Activated naive CD4-positive, alpha-beta T cell treated with anti-CD3 and anti-CD28 coated beads for 36 hours (primary cell): Measurements from ENCODE around the gene ZBTB21. TPM values are rescaled to one million over a fixed set of nuclear protein-coding genes. Genes with fewer than 3 reads are reported as not detected.

Experiments
- CTCF ChIA-PET: fragments of 350-600 bp; sonication (Branson Sonifier 250); formaldehyde crosslinking; loops from one replicate; lab custom pipeline; 2021; ENCODE audit warnings: antibody characterized with exemption; lab: Charles Lee
- DNase-seq: peaks from one replicate; pipeline ENCODE4 v3.0.0-alpha.2; 2020
- H3K27ac Mint-ChIP-seq: one replicate; pipeline ENCODE4 v1.8.0; 2021; ENCODE audit warnings: mild to moderate bottlenecking, mixed read lengths
- H3K27me3 Mint-ChIP-seq: one replicate; pipeline ENCODE4 v1.8.0; 2021; ENCODE audit warnings: low read depth, mixed read lengths
- H3K36me3 Mint-ChIP-seq: one replicate; pipeline ENCODE4 v1.8.0; 2021; ENCODE audit warnings: low read depth, mixed read lengths
- H3K4me1 Mint-ChIP-seq: one replicate; pipeline ENCODE4 v1.8.0; 2021; ENCODE audit warnings: low read depth, mixed read lengths
- H3K4me3 Mint-ChIP-seq: one replicate; pipeline ENCODE4 v1.8.0; 2021; ENCODE audit warnings: mild to moderate bottlenecking, moderate library complexity, mixed read lengths
- H3K9me3 Mint-ChIP-seq: one replicate; pipeline ENCODE4 v1.8.0; 2021; ENCODE audit warnings: mixed read lengths
- intact Hi-C: fragments of 100-400 bp; cut with micrococcal nuclease; formaldehyde crosslinking; loops from one replicate; pipeline ENCODE4 v1.15.1; 2023
- total RNA-seq, 2 experiments: library from RNA; stranded (reverse); gene quantifications; one replicate each; pipeline ENCODE4 v1.2.3, GENCODE V29; 2021

The ZBTB21 gene
- total RNA-seq, 2 experiments from 2014 or later, result 27.8 to 28.0 TPM

DNA sequence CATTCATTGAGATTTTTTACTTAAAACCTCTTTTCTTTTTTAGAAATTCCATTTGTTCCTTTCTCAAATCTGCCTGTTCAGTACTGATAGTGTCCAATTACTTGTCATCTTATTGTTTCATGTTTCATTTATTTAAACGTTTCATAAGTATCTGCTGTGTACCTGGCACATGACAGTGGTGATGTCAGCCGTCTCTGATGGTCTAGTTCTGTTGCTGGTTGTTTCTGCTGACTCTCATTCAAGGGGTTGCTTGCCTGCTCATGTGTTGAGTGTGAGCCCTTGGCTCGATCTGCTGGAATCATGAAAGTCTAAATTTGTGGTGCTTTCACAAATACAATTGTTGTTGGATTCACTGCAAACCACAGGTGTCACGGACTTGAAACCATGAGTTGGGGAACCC is 30.8 kb downstream of the ZBTB21 start:
- CTCF ChIA-PET, result interaction anchor here (1.1 kb wide), 1 partner anchor 94 kb away, joined by 3 read pairs; no protein-coding TSS in a partner anchor
- H3K36me3 Mint-ChIP-seq, result no peaks in the 10 kb centered on the region
- H3K4me1 Mint-ChIP-seq, result peaks cover 6% of the 10 kb centered on the region
- H3K9me3 Mint-ChIP-seq, result peaks cover 14% of the 10 kb centered on the region
- H3K4me3 Mint-ChIP-seq, result no peak overlapping the region
- peaks cover 6% of the 10 kb centered on the region for H3K27me3 Mint-ChIP-seq
- H3K27ac Mint-ChIP-seq, result no peak overlapping the region
- intact Hi-C loops, result no loop called here
- DNase-seq, result no peak

DNA sequence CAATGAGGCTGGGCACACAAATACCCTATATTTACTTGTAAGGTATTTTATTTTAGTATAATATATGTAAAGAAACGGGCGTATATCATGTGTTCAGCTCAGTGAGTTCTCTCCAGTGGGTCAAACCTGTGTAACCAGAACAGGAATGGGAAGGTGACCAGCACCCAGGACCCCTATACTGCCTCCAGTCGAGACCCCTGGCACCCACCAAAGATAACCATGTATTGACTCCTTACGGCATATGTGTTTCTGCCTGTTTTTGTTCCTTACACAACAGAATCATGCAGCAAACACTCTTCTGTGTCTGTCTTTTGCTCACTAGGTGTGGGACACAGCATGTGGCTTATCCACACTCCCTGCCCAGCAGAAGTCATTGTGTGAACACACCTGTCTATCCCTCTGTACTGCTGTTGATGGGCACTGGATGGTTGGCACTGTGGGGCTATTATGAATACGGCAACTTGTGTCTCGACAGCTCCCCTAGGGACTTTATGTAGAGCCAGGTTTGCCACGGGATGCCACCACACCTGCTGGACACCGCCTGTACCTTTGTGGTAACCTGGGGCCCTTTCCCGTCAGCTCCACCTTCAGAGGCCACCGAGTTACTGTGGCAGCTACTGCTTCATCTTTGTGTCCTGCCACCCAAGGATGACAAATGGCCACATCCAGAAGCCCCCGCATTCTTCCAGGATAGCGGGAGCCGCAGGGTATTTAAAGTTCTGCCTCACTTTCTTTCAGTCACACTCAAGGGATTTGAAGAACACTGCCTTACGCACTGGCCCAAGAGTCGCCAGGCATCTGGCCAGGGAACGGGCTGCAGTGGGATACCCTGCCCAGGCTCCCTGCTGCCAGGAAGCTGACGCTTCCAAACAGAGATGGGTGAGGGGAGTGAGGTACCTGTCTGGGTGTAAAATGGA is 32.9 kb downstream of the ZBTB21 start:
- CTCF ChIA-PET, result interaction anchor here (1.2 kb wide), 1 partner anchor 139 kb away, joined by 4 read pairs; no protein-coding TSS in a partner anchor
- Mint-ChIP-seq H3K9me3 (peaks cover 10% of the 10 kb centered on the region), H3K27ac (no peak overlapping the region), H3K4me3 (no peak overlapping the region), H3K27me3 (peaks cover 3% of the 10 kb centered on the region), H3K36me3 (no peaks in the 10 kb centered on the region), H3K4me1 (peaks cover 12% of the 10 kb centered on the region)
- intact Hi-C loops, result no loop called here
- no peak for DNase-seq

DNA sequence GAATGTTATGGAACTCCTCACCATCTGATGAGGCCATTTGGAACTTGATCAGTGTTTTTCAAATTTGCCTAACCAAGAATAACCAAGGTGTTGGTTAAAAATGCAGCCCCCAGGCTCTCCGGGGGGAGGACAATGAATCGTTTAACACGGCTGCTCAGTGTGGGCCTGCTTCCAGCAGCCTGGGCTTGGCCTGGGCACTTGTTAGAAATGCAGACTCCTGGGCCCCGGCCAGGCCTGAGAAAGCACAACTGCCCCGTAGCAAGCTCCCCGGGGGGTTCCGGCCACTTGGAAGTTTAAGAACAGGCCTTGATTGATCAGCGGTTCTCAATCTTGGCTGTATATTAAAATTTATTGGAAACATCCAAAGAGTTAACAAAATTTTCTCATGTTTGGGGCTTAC is 33.5 kb downstream of the ZBTB21 start:
- Mint-ChIP-seq H3K27me3 (peaks cover 3% of the 10 kb centered on the region), H3K4me3 (no peak overlapping the region), H3K4me1 (peaks cover 12% of the 10 kb centered on the region), H3K9me3 (peaks cover 9% of the 10 kb centered on the region), H3K27ac (no peak overlapping the region), H3K36me3 (no peaks in the 10 kb centered on the region)
- DNase-seq, result no peak
- CTCF ChIA-PET, result interaction anchor here (1.2 kb wide), 1 partner anchor 140 kb away, joined by 4 read pairs; no protein-coding TSS in a partner anchor
- intact Hi-C loops, result no loop called here

DNA sequence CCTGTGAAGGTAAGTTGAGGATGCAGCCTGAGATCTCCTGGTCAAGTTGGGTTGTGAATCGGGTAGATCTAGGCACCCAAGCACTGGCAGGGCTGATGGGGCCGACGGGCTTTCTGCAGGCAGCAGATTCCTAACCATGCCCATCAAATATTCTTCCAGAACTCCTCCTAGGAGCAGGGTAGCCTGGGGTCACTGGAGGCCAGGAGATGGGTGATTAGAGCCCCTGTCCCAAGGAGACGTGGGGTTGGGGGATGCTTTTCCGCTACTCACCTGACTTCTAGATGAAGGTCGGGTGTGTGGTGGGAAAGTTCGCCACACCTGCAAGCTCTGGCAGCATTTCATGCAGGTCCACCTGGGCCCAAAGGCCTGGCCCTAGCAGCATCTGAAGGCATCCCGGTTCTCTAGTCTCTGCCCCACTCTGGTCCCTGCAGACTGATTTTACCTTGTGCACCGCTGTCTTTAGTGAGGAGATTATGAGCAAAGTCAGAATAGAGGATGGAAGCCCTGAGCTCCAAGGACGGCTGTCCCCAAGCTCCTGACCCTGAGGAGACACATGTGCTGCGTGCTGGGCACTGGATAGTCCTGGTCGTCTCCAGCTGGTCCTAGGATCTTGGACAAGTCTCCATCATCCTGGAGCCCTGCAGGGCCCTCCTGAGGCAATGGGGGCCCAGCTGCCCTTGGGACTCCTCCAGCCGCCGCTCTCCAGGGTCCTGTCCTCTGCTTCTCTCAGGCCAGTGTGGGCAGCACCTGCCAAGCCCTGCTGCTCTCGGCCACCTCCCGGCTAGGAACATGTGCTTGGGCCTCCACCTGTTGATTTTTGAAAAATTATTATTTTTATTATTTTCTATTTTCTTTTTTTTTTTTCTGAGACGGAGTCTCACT is 34.5 kb downstream of the ZBTB21 start:
- no peak for DNase-seq
- CTCF ChIA-PET, result interaction anchor here (1.2 kb wide), 1 partner anchor 141 kb away, joined by 4 read pairs; no protein-coding TSS in a partner anchor
- Mint-ChIP-seq H3K4me3 (no peak overlapping the region), H3K36me3 (no peaks in the 10 kb centered on the region), H3K4me1 (peaks cover 12% of the 10 kb centered on the region), H3K27me3 (peaks cover 3% of the 10 kb centered on the region), H3K27ac (no peak overlapping the region), H3K9me3 (peaks cover 9% of the 10 kb centered on the region)
- intact Hi-C loops, result no loop called here

DNA sequence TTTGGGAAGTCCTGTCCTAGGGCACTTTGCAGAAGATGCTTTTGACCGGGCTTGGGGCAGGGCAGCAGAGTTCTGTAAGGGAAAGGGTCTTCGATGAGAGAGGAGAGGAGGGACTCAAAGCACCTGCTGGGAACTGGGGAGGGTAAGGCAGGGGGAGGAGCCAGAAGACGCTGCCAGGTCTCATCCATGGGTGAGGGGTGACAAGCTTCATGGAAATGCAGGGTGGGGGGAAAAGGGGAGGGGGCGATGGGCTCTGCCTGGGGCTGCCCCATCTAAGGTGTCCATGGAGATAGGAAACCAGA is 35.5 kb downstream of the ZBTB21 start:
- H3K27ac Mint-ChIP-seq, result no peak overlapping the region
- no peak overlapping the region for H3K4me3 Mint-ChIP-seq
- no peak for DNase-seq
- peaks cover 9% of the 10 kb centered on the region for H3K9me3 Mint-ChIP-seq
- peaks cover 3% of the 10 kb centered on the region for H3K27me3 Mint-ChIP-seq
- no peaks in the 10 kb centered on the region for H3K36me3 Mint-ChIP-seq
- H3K4me1 Mint-ChIP-seq, result peaks cover 12% of the 10 kb centered on the region
- intact Hi-C loops, result loop anchor here (5.0 kb wide), 1 partner anchor 143 kb away; no protein-coding TSS in a partner anchor
- CTCF ChIA-PET, result no interaction called here

DNA sequence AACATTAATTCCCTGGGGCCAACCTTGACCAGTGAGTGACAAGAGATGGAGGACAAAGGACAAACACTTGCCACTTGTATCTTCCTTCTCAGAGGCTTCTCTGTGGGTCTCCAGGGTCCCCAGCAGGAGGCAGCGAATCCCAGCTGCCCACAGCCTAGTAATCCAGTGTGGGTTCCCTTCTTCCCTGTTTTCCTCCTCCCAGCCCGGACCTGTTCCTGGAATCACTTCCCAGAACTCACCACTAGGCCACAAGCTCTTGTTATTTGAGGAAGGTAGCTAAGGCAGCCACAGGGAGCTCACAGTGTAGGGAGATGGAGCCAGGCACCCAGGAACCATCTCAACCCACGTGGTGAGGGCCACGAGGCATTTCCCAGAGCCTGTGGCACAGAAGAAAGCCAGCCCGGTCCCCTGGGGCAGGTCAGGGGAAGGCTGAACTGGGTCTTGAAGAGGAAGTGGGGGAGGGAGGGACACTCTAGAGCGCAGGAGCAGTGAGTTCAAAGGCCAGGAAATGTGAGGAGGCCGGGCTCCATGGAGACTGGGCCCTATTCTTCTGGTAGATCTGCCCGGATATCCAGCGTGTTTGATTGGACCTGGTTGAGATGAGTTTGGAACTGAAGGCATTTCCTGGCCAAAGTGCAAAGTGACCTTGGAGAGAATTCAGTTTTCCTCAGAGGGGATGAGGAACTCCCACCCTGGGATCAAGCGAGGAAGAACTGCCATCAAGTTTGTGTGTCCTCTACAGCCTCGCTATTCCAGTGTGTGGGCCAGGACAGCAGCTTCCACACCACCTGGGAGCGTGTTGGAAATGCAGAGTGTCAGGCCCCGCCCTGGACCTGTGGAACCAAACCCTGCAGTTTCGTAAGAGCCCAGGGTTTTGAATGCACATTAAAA is 36.1 kb downstream of the ZBTB21 start:
- H3K27me3 Mint-ChIP-seq, result no peaks in the 10 kb centered on the region
- H3K27ac Mint-ChIP-seq, result peak overlapping the region; percentile 50
- CTCF ChIA-PET, result interaction anchor here (1.7 kb wide), 1 partner anchor 134 kb away, joined by 6 read pairs; no protein-coding TSS in a partner anchor
- DNase-seq, result peak; percentile 52
- peaks cover 5% of the 10 kb centered on the region for H3K9me3 Mint-ChIP-seq
- peaks cover 12% of the 10 kb centered on the region for H3K4me1 Mint-ChIP-seq
- no peak overlapping the region for H3K4me3 Mint-ChIP-seq
- intact Hi-C loops, result loop anchor here (5.0 kb wide), 1 partner anchor 143 kb away; no protein-coding TSS in a partner anchor
- H3K36me3 Mint-ChIP-seq, result no peaks in the 10 kb centered on the region

DNA sequence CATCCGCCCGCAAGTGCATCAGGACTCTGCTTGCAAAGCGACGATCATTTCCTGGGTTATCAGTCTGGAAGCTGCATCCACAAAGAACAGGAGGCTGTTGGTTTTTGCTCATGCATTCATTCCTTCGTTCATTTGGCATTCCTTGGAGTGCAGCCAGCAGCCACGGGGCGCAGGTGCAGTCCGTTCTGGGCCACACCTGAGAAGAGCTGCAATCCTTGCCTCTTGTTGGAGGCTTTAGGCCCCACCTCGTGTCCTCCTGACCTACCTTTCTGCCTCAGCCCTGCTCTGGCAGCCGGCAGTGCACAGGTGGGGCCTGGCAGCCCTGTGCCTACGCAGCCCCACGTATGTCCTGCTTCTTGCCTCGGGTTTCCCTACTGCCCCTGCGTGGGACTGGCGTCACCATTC is 36.7 kb downstream of the ZBTB21 start:
- no peak overlapping the region for H3K27ac Mint-ChIP-seq
- CTCF ChIA-PET, result interaction anchor here (1.7 kb wide), 1 partner anchor 135 kb away, joined by 6 read pairs; no protein-coding TSS in a partner anchor
- no peaks in the 10 kb centered on the region for H3K36me3 Mint-ChIP-seq
- H3K4me3 Mint-ChIP-seq, result no peak overlapping the region
- intact Hi-C loops, result loop anchor here (5.0 kb wide), 1 partner anchor 144 kb away; no protein-coding TSS in a partner anchor
- peaks cover 3% of the 10 kb centered on the region for H3K9me3 Mint-ChIP-seq
- no peaks in the 10 kb centered on the region for H3K27me3 Mint-ChIP-seq
- H3K4me1 Mint-ChIP-seq, result peaks cover 12% of the 10 kb centered on the region
- DNase-seq, result no peak

DNA sequence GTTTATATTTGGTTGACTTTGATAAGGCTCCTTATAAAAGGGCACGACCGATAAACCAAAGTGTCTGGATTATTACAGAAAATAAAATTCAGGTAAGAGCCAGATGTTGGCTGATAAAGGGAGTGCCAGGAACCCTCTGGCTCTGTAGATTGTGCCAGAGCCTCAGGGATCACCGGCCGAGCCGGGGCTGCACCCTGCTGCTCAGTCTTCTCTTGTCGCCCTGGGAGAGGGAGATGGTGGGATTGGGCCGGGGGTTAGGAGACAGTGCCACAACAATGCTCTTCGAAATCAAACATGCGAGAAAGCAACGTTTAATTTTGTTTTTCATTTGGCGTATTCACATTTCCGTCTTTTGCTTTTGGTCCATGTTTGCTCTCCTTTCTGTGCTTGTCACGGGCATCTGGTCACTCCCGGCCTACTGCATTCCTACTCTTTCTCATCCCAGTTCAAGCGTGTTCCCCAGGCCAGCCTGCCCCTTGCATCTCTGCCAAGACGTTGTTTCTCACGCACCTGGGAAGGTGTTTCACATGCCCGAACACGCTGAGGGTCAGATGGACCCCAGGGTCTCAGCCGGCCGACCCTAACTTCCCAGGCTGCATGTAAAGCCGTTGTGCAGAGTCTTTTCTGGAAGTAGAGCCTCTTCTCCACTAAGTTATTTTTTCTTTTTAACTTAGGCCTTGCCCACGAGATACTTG is 37.5 kb downstream of the ZBTB21 start:
- Mint-ChIP-seq H3K36me3 (no peaks in the 10 kb centered on the region), H3K9me3 (peaks cover 3% of the 10 kb centered on the region), H3K4me1 (peaks cover 12% of the 10 kb centered on the region), H3K4me3 (no peak overlapping the region), H3K27me3 (no peaks in the 10 kb centered on the region), H3K27ac (no peak overlapping the region)
- intact Hi-C loops, result loop anchor here (5.0 kb wide), 1 partner anchor 145 kb away; no protein-coding TSS in a partner anchor
- CTCF ChIA-PET, result interaction anchor here (1.7 kb wide), 1 partner anchor 136 kb away, joined by 6 read pairs; no protein-coding TSS in a partner anchor
- DNase-seq, result no peak

DNA sequence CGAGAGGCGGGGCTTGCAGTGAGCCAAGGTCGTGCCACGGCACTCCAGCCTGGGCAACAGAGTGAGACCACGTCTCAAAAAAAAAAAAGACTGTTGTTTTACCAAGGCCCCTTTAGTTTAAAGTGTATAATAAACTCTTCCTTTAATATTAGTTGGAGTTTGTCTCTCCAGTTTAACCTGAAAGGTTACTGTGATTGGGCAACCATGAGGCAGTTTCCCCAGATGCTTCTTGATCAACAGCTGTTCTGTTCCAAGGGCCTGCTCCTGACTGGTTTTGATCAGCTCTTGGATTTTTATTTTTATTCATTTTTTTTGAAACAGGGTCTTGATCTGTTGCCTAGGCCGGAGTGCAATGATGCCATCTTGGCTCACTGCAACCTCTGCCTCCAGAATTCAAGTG is 38.3 kb downstream of the ZBTB21 start:
- DNase-seq, result no peak
- CTCF ChIA-PET, result interaction anchor here (0.6 kb wide), 1 partner anchor 169 kb away, joined by 5 read pairs; no protein-coding TSS in a partner anchor
- Mint-ChIP-seq H3K4me3 (no peak overlapping the region), H3K27me3 (no peaks in the 10 kb centered on the region), H3K4me1 (peaks cover 12% of the 10 kb centered on the region), H3K9me3 (peaks cover 3% of the 10 kb centered on the region), H3K36me3 (no peaks in the 10 kb centered on the region), H3K27ac (no peak overlapping the region)
- intact Hi-C loops, result loop anchor here (5.0 kb wide), 1 partner anchor 145 kb away; no protein-coding TSS in a partner anchor

DNA sequence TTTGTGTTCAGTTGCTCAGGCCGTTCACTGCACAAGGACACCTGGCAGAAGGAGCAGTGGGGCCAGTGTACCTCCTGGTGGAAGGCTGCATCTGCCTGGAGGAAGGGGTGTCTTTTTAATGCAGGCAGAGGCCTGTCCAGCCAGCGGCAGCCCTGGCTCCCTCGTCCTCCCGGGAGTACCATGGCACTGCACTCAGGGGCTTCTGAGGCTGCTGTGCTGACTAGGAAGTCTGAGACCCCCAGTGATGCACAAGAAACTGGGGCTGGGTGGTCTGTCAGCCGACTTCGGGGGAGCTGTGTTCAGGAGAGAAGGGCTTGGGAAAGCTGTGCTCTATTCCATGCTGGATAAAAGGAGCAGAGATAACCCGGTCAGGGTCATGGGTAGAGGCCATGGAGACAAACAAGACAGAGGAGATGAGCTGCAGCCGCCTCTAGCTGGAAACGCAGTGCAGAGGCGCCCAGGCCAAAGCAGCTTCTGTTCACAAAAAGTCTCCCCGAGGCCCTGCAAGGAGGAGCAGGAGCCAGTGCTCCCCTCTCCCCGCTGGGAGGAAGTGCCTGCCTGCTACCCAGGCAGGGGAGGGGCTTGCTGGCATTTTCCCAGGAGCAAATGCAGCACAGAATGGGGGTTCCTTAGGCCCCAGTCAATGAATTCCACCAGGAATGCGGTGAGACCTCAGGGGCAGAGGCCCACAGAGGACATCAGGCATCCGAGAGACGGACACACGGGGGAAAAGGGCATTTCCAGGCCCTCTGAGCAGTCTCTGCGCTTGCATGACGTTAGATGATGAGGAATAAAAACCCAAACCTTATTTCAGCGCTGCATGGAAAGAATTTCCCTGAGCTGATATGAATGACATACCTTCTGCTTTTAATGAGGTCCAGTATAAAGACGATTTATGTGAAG is 39.2 kb downstream of the ZBTB21 start:
- CTCF ChIA-PET, result interaction anchor here (1.1 kb wide), 1 partner anchor 28 kb away, joined by 3 read pairs; no protein-coding TSS in a partner anchor
- DNase-seq, result no peak
- H3K4me3 Mint-ChIP-seq, result no peak overlapping the region
- intact Hi-C loops, result loop anchor here (5.0 kb wide), 1 partner anchor 146 kb away; no protein-coding TSS in a partner anchor
- peaks cover 12% of the 10 kb centered on the region for H3K4me1 Mint-ChIP-seq
- H3K27ac Mint-ChIP-seq, result no peak overlapping the region
- no peaks in the 10 kb centered on the region for H3K27me3 Mint-ChIP-seq
- peaks cover 3% of the 10 kb centered on the region for H3K9me3 Mint-ChIP-seq
- H3K36me3 Mint-ChIP-seq, result no peaks in the 10 kb centered on the region
